SJCRH30 (cell line): Measurements from ENCODE around the gene HECW1. TPM values are rescaled to one million over a fixed set of nuclear protein-coding genes. Genes with fewer than 3 reads are reported as not detected.
"Not testable (repeated sequence)": the region's sequence is repeated elsewhere in the genome, so short reads cannot be mapped to it uniquely, and the experiment has no call there.

Experiments
- DNase-seq, 2 experiments: peaks; one replicate each; pipeline ENCODE4 v3.0.0-alpha.2; 2015 to 2020
- H3K27ac ChIP-seq: fragments of 250-450 bp; sonication (Bioruptor Pico); 2 replicates; pipeline ENCODE4 v1.5.1; 2020; ENCODE audit warnings: mild to moderate bottlenecking, moderate library complexity
- H3K27me3 ChIP-seq: fragments of 250-450 bp; sonication (Bioruptor Pico); 2 replicates; pipeline ENCODE4 v1.5.1; 2020; ENCODE audit warnings: mild to moderate bottlenecking, moderate library complexity
- H3K36me3 ChIP-seq: fragments of 250-450 bp; sonication (Bioruptor Pico); 2 replicates; pipeline ENCODE4 v1.5.1; 2020; ENCODE audit warnings: mild to moderate bottlenecking, moderate library complexity
- H3K4me1 ChIP-seq: fragments of 250-450 bp; sonication (Bioruptor Pico); 2 replicates; pipeline ENCODE4 v1.5.1; 2020; ENCODE audit warnings: mild to moderate bottlenecking, moderate library complexity
- H3K4me3 ChIP-seq: fragments of 250-450 bp; sonication (Bioruptor Pico); 2 replicates; pipeline ENCODE4 v1.5.1; 2020; ENCODE audit warnings: mild to moderate bottlenecking, moderate library complexity
- H3K9me3 ChIP-seq: fragments of 250-450 bp; sonication (Bioruptor Pico); replicated peaks from 2 replicates; pipeline ENCODE4 v1.5.1; 2020; ENCODE audit warnings: mild to moderate bottlenecking, moderate library complexity
- total RNA-seq: library from RNA; depleted of rRNA; stranded (reverse); fragments of >200 nt; shearing (Covaris generic); gene quantifications from 2 replicates; pipeline ENCODE4 v1.2.3, GENCODE V29; 2014

Gene HECW1
- total RNA-seq, 1 experiment from 2014 or later = not detected

DNA sequence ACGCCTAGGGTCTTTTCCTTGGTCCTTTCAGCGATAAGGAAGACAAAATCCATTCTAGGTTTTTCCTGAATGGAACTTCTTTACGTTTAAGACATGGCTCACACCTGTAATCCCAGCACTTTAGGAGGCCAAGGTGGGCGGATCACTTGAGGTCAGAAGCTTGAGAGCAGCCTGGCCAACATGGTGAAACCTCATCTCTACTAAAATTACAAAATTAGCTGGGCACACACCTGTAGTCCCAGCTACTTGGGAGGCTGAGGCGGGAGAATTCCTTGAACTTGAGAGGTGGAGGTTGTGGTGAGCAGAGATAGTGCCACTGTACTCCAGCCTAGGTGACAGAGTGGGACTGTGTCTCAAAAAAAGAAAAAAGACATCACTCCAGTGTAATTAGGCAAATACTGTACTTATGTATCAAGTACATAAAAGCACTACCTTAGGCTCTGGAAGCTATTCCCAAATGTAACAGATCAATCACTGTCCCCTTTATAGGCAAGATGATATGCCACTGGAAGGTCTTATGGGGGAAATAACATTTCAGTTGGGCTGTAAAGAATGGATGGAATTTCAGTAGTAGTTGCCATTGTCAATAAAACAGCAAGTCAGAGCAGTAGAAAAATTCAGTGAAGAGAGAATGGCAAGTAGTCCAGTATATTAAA lies 476.2 kb downstream of the HECW1 start:
- H3K27me3 ChIP-seq = no peaks in the 10 kb centered on the region
- H3K27ac ChIP-seq = no peak overlapping the region
- H3K9me3 ChIP-seq = no peaks in the 10 kb centered on the region
- no peak for DNase-seq
- no peak overlapping the region for H3K4me3 ChIP-seq
- no peaks in the 10 kb centered on the region for H3K4me1 ChIP-seq
- no peaks in the 10 kb centered on the region for H3K36me3 ChIP-seq

DNA sequence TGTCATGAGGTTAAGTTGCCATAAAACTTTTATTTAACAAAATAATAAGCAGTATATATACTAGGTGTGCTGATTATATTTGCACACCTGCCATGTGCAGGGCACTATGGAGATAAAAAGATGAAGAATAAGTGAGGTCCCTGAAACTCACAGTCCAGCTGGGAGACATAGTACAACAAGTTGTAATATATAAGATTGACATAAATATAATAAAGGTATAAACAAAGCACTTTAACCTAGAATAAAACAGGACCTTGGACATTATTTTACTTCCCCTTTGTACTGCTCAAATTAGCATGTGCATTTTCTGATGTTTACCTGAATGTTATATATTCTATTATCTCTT lies 476.7 kb downstream of the HECW1 start:
- Histone ChIP-seq H3K27ac (no peak overlapping the region), H3K4me1 (no peaks in the 10 kb centered on the region), H3K27me3 (no peaks in the 10 kb centered on the region), H3K4me3 (no peak overlapping the region), H3K36me3 (no peaks in the 10 kb centered on the region), H3K9me3 (no peaks in the 10 kb centered on the region)
- DNase-seq = no peak

DNA sequence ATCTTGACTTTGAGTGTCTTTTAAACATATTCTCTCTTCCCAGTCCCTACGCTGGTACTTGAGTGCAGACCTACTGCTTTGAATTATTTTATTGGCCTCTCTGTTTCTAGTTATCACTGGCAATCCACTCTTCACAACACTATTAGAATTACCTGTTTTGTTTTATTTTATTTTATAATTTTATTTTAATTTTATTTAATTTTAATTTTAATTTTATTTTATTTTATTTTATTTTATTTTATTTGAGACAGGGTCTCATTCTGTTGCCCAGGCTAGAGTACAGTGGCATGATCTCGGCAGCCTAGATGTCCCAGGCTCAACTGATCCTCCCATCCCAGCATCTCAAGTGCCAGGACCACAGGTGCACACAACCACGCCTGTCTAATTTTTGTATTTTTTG lies 477.3 kb downstream of the HECW1 start:
- no peak for DNase-seq
- H3K4me3 ChIP-seq = no peak overlapping the region

DNA sequence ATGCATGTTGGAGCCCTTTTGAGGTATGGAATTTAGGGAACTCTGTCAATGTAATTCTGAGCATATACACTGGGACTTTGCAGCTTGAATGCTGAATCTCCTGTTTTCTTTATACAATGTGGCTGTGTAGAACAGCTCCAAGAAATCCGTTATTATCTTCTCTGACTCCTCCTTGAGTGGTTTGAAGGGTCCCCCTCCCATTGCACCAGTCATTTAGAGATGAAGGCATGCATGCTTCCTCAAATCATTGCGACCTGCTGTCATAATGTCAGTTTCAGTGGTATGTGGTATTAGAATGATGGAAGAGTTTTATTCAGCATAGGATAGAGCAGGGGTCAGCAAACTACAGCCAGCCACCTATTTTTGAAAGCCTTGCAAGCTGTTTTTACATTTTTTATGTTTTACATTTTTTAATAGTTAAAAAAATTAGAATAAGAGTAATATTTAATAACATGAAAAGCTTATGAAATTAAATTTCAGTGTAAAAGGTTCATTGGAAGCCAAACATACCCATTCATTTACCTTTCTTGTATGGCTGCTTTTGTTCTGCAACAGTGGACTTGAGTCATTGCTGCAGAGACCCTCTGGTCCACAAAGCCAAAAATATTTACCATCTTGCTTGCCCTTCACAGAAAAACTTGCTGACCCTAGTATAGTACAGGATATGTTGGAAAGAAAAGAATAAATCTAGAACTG lies 478.6 kb downstream of the HECW1 start:
- Histone ChIP-seq H3K36me3 (no peaks in the 10 kb centered on the region), H3K27ac (no peak overlapping the region), H3K9me3 (no peaks in the 10 kb centered on the region), H3K4me1 (no peaks in the 10 kb centered on the region), H3K4me3 (no peak overlapping the region), H3K27me3 (no peaks in the 10 kb centered on the region)
- DNase-seq = no peak

More for the DNA sequence above, 477.3 kb downstream of the HECW1 start:
- no peaks in the 10 kb centered on the region for H3K36me3 ChIP-seq
- no peaks in the 10 kb centered on the region for H3K27me3 ChIP-seq
- H3K27ac ChIP-seq = no peak overlapping the region
- H3K4me1 ChIP-seq = no peaks in the 10 kb centered on the region
- no peaks in the 10 kb centered on the region for H3K9me3 ChIP-seq

DNA sequence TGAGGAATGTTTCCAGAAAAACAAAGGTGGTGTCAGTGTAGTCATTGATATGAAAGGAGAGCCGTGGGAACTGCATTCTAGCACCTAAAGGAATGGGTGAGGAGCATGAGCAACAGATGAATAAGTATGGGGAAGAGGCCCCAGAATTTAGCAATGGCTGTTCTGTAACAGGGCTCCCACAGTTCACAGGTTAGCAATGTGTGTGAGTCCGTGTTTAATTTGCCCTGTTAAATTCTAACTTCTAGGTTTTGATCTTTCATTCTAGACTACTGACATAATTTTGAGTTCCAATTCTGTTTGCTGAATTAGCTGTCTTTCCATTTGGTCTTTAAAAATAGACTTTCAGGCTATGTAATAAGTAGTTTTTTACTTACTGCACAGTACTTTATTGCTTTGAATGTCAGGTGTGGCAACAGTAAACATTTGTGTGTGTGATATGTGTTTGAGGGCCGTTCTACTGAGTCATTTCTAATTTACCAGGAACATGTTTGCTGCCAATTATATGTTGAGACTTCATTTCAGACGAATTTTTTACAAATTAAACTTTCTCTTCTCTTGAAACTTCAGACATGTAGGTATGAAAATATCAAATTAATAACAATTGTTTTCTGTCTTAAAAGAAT lies 479.2 kb downstream of the HECW1 start:
- no peaks in the 10 kb centered on the region for H3K9me3 ChIP-seq
- no peaks in the 10 kb centered on the region for H3K4me1 ChIP-seq
- H3K36me3 ChIP-seq = no peaks in the 10 kb centered on the region
- no peaks in the 10 kb centered on the region for H3K27me3 ChIP-seq
- DNase-seq = no peak
- H3K27ac ChIP-seq = no peak overlapping the region
- no peak overlapping the region for H3K4me3 ChIP-seq

DNA sequence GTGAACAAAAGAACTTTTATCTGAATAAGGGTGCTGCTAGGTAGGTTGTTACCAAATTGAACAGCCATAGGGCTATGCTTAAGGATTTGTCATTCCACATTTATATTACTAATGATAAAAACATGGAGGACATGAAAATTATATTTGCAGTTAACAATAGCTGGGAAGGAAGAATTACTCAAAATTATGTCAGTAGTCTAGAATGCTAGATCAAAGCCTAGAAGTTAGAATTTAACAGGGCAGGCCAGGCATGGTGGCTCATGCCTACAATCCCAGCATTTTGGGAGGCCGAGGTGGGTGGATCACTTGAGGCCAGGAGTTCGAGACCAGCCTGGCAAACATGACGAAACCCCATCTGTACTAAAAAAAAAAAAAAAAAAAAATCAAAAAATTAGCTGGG lies 479.9 kb downstream of the HECW1 start:
- no peak overlapping the region for H3K27ac ChIP-seq
- H3K36me3 ChIP-seq = no peaks in the 10 kb centered on the region
- no peak overlapping the region for H3K4me3 ChIP-seq
- no peaks in the 10 kb centered on the region for H3K27me3 ChIP-seq
- no peak for DNase-seq
- no peaks in the 10 kb centered on the region for H3K9me3 ChIP-seq
- no peaks in the 10 kb centered on the region for H3K4me1 ChIP-seq

DNA sequence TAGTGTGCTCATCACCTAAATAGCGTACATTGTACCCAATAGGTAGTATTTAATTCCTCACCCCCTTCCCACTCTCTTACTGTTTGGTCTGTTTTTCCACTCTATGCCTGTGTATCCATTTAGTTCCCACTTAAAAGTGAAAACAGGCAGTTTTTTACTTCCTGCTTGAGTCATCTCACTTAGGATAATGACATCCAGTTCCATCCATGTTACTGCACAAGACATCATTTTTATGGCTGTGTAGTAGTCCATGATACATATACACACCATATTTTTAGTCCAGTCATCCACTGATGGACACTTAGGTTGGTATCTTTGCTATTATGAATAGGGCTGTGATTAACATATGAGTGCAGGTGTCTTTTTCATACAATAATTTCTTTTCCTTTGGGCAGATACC lies 480.6 kb downstream of the HECW1 start:
- no peaks in the 10 kb centered on the region for H3K27me3 ChIP-seq
- H3K9me3 ChIP-seq = no peaks in the 10 kb centered on the region
- no peaks in the 10 kb centered on the region for H3K36me3 ChIP-seq
- H3K27ac ChIP-seq = no peak overlapping the region
- H3K4me3 ChIP-seq = no peak overlapping the region
- no peak for DNase-seq
- no peaks in the 10 kb centered on the region for H3K4me1 ChIP-seq

DNA sequence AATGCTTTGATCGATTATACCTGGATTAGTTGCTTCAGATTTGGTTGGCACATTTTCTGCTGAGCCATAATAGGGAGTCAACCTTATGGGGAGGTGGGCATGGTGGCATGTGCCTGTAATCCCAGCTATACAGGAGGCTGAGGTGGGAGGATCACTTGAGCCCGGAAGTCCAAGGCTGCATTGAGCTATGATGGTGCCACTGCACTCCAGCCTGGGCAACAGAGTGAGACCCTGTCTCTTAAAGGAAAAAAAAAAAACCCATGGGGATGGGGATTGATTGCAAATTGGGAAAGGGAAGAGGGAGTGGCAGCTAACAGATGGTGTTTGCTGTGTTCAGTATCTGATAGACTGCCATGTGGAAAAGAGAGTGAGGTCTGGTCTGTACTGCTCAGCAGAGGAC lies 481.6 kb downstream of the HECW1 start:
- no peaks in the 10 kb centered on the region for H3K36me3 ChIP-seq
- no peak for DNase-seq
- H3K4me1 ChIP-seq = no peaks in the 10 kb centered on the region
- no peaks in the 10 kb centered on the region for H3K9me3 ChIP-seq
- H3K27ac ChIP-seq = no peak overlapping the region
- no peak overlapping the region for H3K4me3 ChIP-seq
- no peaks in the 10 kb centered on the region for H3K27me3 ChIP-seq

DNA sequence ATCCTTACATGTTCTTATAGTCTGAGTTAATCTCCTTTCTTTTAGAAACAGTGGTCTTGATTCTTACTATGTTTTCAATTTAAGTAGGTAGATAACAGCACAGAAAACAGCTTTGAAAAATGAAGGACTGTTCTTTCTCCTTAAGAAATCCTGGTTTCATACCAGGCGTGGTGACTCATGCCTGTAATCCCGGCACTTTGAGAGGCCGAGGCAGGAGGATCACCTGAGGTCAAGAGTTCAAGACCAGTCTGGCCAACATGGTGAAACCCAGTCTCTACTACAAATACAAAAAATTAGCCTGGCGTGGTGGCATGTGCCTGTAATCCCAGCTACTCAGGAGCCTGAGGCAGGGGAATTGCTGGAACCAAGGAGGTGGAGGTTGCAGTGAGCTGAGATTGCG lies 484.0 kb downstream of the HECW1 start:
- not testable (repeated sequence) for H3K27me3 ChIP-seq, DNase-seq, H3K4me1 ChIP-seq, H3K27ac ChIP-seq, H3K36me3 ChIP-seq, H3K9me3 ChIP-seq, H3K4me3 ChIP-seq

DNA sequence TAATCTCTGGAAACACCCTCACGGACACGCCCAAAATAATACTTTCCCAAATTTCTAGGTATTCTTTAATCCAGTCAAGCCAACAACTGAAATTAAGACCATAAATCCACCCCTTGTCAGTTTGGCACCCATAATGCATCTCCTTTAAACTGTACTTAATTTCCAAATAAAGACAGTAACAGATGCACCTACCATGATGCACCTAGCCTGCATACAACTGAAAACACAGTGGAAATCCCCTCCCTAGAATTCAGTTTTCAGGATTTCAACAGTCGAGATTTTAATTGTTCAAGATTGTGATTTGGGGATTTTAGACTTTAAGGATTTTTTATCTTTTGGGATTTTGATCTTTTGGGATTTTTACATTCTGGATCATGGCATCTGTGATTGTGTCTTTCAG lies 487.6 kb downstream of the HECW1 start:
- Histone ChIP-seq H3K4me3 (no peak overlapping the region), H3K27ac (no peak overlapping the region), H3K9me3 (0 out of 2 replicates have a peak, but pooled peaks cover 2% of the 10 kb centered on the region), H3K27me3 (no peaks in the 10 kb centered on the region), H3K4me1 (no peaks in the 10 kb centered on the region), H3K36me3 (peaks cover 5% of the 10 kb centered on the region; the same call in 1 of the 2 replicates)
- DNase-seq = no peak

DNA sequence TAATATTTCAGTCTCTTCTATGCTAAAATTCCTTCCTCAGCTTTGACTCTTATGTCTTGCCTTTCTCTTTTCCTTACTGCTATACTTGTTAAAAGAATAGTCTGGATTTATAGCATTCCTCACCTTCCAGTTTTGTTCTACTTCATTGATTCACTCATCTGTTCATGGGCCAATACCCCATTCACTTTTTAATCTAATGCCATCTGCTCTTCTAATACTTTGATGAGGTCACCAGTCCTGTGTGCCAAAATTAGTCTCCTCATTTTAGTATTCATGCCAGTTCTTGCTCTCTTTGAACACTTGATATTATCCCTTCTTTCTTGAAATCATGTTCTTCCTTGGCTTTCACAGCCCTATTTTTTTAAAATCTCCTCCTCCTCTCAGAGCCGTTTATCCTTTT lies 489.8 kb downstream of the HECW1 start:
- Histone ChIP-seq H3K9me3 (0 out of 2 replicates have a peak, but pooled peaks cover 5% of the 10 kb centered on the region), H3K36me3 (peaks cover 5% of the 10 kb centered on the region; the same call in 1 of the 2 replicates), H3K4me1 (no peaks in the 10 kb centered on the region), H3K27ac (no peak overlapping the region), H3K4me3 (no peak overlapping the region), H3K27me3 (no peaks in the 10 kb centered on the region)
- no peak for DNase-seq

DNA sequence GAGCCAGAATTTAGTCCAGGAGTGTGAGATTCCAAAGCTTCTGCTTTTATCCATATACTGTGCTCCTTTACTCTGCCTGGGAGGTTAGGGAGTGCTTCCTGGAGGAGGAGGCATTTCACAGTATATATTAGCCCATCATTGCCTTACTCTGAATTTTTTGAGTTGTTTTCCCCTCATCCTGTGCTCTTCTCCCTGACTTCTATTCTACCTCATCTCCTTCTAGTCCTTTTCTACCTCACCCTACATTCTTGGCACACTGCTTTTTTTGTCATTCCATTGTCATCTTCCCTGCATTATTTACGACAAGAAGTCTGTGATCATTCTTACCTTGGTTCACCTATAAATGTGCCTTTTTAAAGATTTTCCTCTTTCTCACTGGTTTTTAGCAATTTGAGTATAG lies 491.8 kb downstream of the HECW1 start:
- 0 out of 2 replicates have a peak, but pooled peaks cover 5% of the 10 kb centered on the region for H3K9me3 ChIP-seq
- H3K4me1 ChIP-seq = no peaks in the 10 kb centered on the region
- H3K27ac ChIP-seq = no peak overlapping the region
- H3K4me3 ChIP-seq = no peak overlapping the region
- no peak for DNase-seq
- peaks cover 5% of the 10 kb centered on the region; the same call in 1 of the 2 replicates for H3K36me3 ChIP-seq
- no peaks in the 10 kb centered on the region for H3K27me3 ChIP-seq

DNA sequence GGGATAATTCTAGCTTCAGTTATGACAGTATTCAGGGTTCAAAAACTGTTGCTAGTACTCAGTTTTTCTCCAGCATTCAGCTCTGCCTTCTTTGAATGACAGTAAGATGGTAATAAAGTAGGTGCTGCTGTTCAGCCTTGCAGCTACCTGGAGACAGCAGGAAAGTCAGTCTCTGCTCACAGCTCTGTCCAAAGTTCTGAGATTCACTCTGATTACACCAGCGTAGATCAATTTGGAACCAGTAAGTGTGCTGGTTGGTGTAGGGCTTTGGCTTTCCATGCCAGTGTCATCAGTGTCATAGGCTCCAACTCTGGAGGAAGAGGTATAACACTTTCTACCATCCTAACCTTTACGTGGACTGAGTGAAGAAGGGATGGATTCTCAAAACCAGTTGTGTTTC lies 496.6 kb downstream of the HECW1 start:
- Histone ChIP-seq H3K36me3 (peaks cover 3% of the 10 kb centered on the region; the same call in 1 of the 2 replicates), H3K4me3 (no peak overlapping the region), H3K9me3 (0 out of 2 replicates have a peak, but pooled peaks cover 5% of the 10 kb centered on the region), H3K27me3 (no peaks in the 10 kb centered on the region), H3K27ac (no peak overlapping the region), H3K4me1 (no peaks in the 10 kb centered on the region)
- no peak for DNase-seq

DNA sequence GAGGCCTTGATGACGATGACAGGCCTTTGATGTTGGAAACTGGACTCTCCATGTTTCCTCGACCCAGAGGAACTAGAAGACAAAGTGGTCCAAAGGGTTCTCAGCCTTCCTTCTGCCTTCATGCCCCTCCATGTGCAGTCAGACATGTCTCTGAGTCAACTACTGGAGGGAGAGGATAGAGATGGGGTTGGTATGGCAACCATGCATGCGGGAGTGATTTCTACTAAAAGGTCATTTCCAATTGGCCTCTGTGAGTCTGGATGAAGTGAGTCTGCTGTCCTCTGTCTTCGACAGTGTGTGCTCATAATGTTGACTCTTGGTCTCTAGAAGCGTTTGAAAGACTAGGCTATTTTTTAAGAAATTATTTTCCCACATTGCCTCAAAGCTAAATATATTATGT lies 499.7 kb downstream of the HECW1 start:
- Histone ChIP-seq H3K4me1 (no peaks in the 10 kb centered on the region; the same call in 1 of the 2 replicates), H3K4me3 (no peak overlapping the region), H3K27me3 (no peaks in the 10 kb centered on the region), H3K9me3 (no peaks in the 10 kb centered on the region), H3K36me3 (no peaks in the 10 kb centered on the region), H3K27ac (no peak overlapping the region)
- DNase-seq = no peak
